ENCODE data around the gene CCDC149. TPM values are rescaled to one million over a fixed set of nuclear protein-coding genes. Genes with fewer than 3 reads are reported as not detected.

CCDC149 gene
- not detected for total RNA-seq

DNA sequence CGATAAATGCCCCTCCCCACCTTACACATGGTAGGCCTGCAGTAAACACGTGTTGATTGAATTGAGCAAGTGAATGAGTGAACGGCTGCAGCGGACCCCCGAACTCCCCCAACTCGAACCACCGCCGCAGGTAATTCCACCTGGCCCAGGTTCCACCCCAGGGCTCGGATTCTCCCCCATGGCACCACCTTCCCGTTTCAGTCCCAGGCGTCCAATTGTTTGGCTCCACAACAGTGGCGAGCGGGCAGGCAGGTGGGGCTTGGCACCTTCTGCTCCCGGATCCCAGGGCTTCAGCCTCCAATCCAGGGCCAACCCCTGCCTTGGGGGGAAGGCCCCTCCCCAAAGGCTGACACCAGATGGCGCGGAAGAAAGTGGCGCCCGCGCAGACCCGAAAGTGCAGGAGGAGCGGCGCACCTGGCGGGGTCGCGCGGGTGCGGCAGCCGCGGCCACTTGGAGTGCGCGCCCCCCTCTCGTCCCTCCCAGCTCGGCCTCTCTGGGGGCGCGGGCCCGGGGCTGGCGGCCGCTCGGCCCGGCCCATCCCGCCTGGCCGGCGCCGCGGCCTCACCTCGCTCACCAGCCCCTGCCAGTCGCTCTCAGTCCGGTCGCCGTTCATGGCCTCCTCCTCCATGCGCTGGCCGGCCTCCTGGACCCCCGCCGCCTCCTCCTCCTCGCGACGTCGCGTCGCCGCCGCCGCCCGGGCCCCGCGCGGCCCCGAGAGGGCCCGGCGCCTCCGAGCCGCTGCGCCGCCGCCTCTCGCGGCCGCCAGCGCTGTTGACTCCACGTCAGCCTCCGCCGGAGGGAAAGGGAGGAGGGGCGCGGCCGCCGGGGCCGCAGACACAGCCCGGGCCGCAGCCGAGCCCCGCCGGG, at the start of gene CCDC149:
Gene CCDC149 (minus strand): TSS at position 791 of the 867 bp plus-strand sequence. CDS start 178 bp downstream, at position 613.
- H3K4me3 Mint-ChIP-seq: peak within 1 kb of the TSS; percentile 18
- peak; percentile 51 for ATAC-seq
- CTCF ChIA-PET: no interaction called here

DNA sequence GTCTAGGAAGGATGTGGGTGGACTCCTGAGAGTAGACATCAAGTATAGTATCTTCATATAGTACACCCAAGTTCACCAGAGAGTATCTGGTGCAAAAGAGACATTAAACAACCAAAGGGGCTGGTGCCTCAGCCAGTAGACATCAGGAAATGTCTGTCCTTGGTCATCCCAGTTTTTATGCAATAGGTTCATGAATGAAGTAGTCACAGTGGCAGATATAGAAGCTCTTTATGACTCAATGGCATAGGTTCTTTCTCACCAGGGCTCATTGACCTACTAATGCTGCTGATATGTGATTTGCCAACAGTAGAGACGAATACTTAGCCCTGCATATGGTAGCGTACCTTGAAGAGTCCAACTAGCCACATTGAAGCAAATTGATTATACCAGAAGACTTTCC, 45.0 kb upstream of the CCDC149 start:
- Mint-ChIP-seq H3K4me1 (ENCODE audit: low read depth) (no peaks in the 10 kb centered on the region), H3K9me3 (ENCODE audit: insufficient read depth) (peaks cover 3% of the 10 kb centered on the region), H3K27ac (no peak overlapping the region), H3K36me3 (ENCODE audit: low read depth) (no peaks in the 10 kb centered on the region), H3K27me3 (ENCODE audit: low read depth) (no peaks in the 10 kb centered on the region), H3K4me3 (no peak overlapping the region)
- DNase-seq: no peak
- CTCF ChIA-PET: no interaction called here
- ATAC-seq: no peak
- POLR2A ChIA-PET: no interaction called here

More for the DNA sequence above, at the start of gene CCDC149:
- Mint-ChIP-seq H3K36me3 (ENCODE audit: low read depth) (peaks cover 2% of the 10 kb centered on the region), H3K27me3 (ENCODE audit: low read depth) (peaks cover 24% of the 10 kb centered on the region), H3K4me1 (ENCODE audit: low read depth) (no peaks in the 10 kb centered on the region), H3K9me3 (ENCODE audit: insufficient read depth) (peaks cover 9% of the 10 kb centered on the region), H3K27ac (no peak within 1 kb of the TSS)
- POLR2A ChIA-PET: no interaction called here
- DNase-seq: no peak

DNA sequence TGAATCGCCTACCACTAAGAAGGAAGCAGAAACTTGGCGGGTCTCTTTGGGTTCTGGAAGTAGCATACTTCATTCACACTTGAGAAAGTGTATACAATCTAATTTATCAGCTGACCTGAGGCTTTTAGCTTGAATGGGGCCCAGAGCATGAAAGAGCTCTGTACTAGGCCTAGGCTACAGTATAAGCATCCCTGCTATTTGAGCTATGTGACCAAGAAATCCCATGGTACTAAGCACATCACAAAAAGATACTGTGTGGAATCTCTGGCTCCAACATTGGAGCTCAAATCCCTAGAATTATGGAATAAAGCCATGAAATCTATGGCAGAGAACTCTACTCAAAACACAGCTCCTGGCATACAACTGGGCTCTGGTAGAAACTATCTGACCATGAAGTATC, 43.9 kb upstream of the CCDC149 start:
- Mint-ChIP-seq H3K4me1 (ENCODE audit: low read depth) (no peaks in the 10 kb centered on the region), H3K27ac (no peak overlapping the region), H3K36me3 (ENCODE audit: low read depth) (no peaks in the 10 kb centered on the region), H3K4me3 (no peak overlapping the region), H3K9me3 (ENCODE audit: insufficient read depth) (peaks cover 3% of the 10 kb centered on the region), H3K27me3 (ENCODE audit: low read depth) (no peaks in the 10 kb centered on the region)
- CTCF ChIA-PET: interaction anchor here (0.8 kb wide), 1 partner anchor 24 kb away, joined by 3 read pairs; no protein-coding TSS in a partner anchor
- DNase-seq (no peak), ATAC-seq (no peak)
- POLR2A ChIA-PET: no interaction called here

DNA sequence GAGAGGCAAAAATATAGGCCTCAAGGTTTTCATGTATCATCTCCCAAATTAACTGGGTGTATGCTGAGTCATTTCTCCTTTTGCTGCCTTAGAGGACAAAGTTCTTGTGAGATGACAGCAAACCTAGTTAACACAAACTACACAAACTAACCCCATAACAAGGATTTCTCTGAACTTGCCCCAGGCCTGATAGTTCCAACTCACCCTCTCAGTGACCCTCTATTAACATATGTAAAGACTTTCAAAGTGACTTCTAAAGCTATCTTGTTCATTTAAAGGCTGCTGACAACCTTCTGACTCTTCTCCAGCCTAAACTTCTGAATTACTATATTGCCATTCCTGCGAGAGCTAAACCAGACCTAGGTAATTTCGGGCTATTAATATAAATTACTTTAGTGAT, 43.2 kb upstream of the CCDC149 start:
- no peaks in the 10 kb centered on the region for H3K27me3 Mint-ChIP-seq (ENCODE audit: low read depth)
- ChIA-PET POLR2A (no interaction called here), CTCF (no interaction called here)
- ATAC-seq (no peak), DNase-seq (no peak)
- no peak overlapping the region for H3K27ac Mint-ChIP-seq
- no peaks in the 10 kb centered on the region for H3K4me1 Mint-ChIP-seq (ENCODE audit: low read depth)
- peaks cover 3% of the 10 kb centered on the region for H3K9me3 Mint-ChIP-seq (ENCODE audit: insufficient read depth)
- H3K36me3 Mint-ChIP-seq (ENCODE audit: low read depth): no peaks in the 10 kb centered on the region
- H3K4me3 Mint-ChIP-seq: no peak overlapping the region

DNA sequence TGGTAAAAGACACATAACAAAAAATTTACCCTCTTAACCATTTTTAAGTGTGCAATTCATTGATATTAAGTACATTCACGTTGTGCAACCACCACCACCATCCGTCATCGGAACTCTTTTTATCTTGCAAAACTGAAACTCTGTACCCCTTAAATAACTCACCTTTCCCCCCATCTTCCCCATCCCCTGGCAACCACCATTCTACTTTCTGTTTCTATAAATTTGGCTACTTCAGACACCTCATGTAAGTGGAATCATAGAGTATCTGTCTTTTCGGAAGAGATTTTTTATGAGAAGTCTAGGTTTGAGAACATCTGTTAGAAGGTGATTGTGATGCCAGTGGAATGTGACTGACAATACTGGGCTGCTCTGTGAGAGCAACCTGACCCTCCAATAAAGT, 39.8 kb upstream of the CCDC149 start:
- Mint-ChIP-seq H3K4me3 (no peak overlapping the region), H3K36me3 (ENCODE audit: low read depth) (no peaks in the 10 kb centered on the region), H3K27ac (no peak overlapping the region), H3K27me3 (ENCODE audit: low read depth) (no peaks in the 10 kb centered on the region), H3K4me1 (ENCODE audit: low read depth) (no peaks in the 10 kb centered on the region), H3K9me3 (ENCODE audit: insufficient read depth) (no peaks in the 10 kb centered on the region)
- DNase-seq (no peak), ATAC-seq (no peak)
- CTCF ChIA-PET: no interaction called here
- POLR2A ChIA-PET: no interaction called here

DNA sequence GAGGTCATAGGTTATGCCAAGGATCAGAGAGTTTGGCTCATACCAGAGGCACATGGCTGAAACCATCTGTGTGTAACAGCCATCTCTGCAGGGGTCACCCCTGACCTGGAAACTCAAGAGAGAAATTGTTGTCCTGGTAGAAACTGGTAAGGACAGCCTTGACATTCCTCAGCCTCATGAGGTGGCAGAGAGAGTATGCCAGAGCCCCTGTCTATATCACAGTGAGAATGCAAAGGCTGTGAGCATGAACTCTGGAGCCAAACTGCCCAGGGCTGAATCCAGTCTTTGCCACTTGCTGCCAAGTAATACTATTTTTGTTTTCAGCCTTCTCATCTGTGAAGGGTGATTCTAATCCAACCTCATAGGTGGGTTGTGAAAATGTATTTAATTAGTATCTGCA, 37.1 kb upstream of the CCDC149 start:
- DNase-seq (no peak), ATAC-seq (no peak)
- Mint-ChIP-seq H3K4me3 (no peak overlapping the region), H3K27me3 (ENCODE audit: low read depth) (no peaks in the 10 kb centered on the region), H3K4me1 (ENCODE audit: low read depth) (no peaks in the 10 kb centered on the region), H3K9me3 (ENCODE audit: insufficient read depth) (no peaks in the 10 kb centered on the region), H3K27ac (no peak overlapping the region), H3K36me3 (ENCODE audit: low read depth) (no peaks in the 10 kb centered on the region)
- CTCF ChIA-PET: no interaction called here
- POLR2A ChIA-PET: no interaction called here

DNA sequence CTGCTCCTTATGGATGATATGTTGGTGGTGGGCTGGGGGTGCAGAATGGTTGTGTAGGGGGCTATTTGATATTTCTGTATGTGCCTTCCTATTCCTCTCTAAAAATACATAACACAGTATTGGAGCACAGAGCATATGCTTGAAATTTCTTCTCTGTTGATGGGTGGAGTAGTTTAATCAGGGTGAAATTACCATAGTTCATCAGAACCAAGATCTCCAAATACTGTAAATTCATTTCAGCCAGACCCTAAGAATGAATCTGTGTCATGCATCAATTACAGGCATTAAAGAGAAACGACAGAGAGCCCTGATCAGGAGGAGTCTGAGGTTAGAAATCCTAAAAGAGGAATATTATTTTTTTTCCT, 25.1 kb upstream of the CCDC149 start:
- H3K9me3 Mint-ChIP-seq (ENCODE audit: insufficient read depth): peaks cover 8% of the 10 kb centered on the region
- ChIA-PET CTCF (no interaction called here), POLR2A (no interaction called here)
- ATAC-seq (no peak), DNase-seq (no peak)
- H3K4me3 Mint-ChIP-seq: no peak overlapping the region
- H3K36me3 Mint-ChIP-seq (ENCODE audit: low read depth): no peaks in the 10 kb centered on the region
- H3K27ac Mint-ChIP-seq: no peak overlapping the region
- H3K4me1 Mint-ChIP-seq (ENCODE audit: low read depth): no peaks in the 10 kb centered on the region
- no peaks in the 10 kb centered on the region for H3K27me3 Mint-ChIP-seq (ENCODE audit: low read depth)

DNA sequence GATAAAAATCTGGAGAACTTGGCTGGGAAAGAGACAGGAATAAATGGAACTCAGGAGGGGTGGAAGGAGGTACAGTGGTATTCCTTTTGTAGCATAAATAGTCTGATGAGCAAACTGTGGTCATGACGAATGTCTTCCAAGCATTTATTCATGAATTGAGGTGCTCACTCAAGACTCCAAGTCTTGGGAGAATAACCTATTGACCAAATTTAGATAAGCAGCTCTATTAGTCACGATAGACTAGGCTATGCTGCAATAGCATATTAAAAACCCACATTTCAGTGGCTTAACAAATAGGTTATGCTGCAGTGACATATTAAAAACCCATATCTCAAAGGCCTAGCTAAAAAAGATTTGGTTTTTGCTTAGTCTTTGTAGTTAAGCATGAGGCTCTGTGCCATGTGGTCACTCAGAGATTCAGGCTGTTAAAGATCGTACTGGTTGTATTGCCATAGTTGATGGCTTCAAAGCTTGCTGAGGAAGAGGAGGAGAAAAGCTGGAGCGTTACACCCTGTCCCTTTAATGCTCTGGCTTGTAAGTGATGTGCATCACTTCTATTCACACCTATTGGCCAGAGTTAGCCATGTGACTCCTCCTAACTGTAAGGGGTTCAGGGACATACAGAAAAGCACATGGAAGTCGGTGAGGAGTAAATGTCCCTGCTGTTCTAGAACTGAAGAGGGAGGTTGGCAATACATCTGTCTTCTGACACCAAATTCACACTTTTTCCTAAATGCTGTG, 24.5 kb upstream of the CCDC149 start:
- ChIA-PET POLR2A (no interaction called here), CTCF (no interaction called here)
- Mint-ChIP-seq H3K9me3 (ENCODE audit: insufficient read depth) (peaks cover 8% of the 10 kb centered on the region), H3K4me1 (ENCODE audit: low read depth) (no peaks in the 10 kb centered on the region), H3K4me3 (no peak overlapping the region), H3K27ac (no peak overlapping the region), H3K36me3 (ENCODE audit: low read depth) (no peaks in the 10 kb centered on the region), H3K27me3 (ENCODE audit: low read depth) (no peaks in the 10 kb centered on the region)
- ATAC-seq (no peak), DNase-seq (no peak)

DNA sequence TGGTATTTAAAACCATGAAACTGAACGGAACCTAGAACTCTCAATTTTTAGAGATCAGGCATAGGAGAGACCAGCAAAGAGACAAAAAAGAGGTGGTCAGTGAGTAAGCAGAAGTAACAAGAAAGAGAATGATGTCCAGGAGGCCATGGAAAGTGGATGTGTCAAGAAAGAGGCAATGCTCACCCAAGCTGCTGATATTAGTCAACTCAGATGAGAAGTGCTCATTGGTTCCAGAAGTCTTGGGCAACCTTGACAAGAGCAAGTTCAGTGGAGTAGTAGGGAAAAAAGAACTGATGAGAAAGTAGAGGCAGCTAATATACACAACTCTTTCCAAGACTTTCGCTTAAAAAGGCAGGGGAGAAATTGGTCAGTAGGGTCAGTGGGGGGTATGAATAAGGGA, 23.0 kb upstream of the CCDC149 start:
- no peaks in the 10 kb centered on the region for H3K36me3 Mint-ChIP-seq (ENCODE audit: low read depth)
- ChIA-PET CTCF (no interaction called here), POLR2A (no interaction called here)
- ATAC-seq (no peak), DNase-seq (no peak)
- H3K27me3 Mint-ChIP-seq (ENCODE audit: low read depth): no peaks in the 10 kb centered on the region
- H3K4me1 Mint-ChIP-seq (ENCODE audit: low read depth): no peaks in the 10 kb centered on the region
- no peak overlapping the region for H3K4me3 Mint-ChIP-seq
- H3K27ac Mint-ChIP-seq: no peak overlapping the region
- peaks cover 8% of the 10 kb centered on the region for H3K9me3 Mint-ChIP-seq (ENCODE audit: insufficient read depth)

DNA sequence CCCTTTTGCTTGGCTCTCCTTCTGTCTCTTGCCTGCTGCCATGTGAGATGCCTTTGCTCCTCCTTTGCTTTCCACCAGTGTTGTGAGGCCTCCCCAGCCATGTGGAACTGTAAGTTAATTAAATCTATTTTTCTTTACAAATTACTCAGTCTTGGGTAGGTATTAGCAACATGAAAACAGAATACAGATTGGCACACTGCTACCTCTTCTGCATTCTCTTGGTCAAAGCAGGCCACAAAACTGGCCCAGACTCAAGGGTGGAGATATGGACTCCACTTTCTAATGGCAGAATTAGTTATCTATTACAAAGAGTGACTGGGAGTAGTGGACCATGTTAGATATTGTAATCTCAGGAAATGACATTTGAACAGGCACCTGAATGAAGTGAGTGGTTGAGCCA, 21.5 kb upstream of the CCDC149 start:
- no peaks in the 10 kb centered on the region for H3K36me3 Mint-ChIP-seq (ENCODE audit: low read depth)
- DNase-seq (no peak), ATAC-seq (no peak)
- no peak overlapping the region for H3K4me3 Mint-ChIP-seq
- H3K9me3 Mint-ChIP-seq (ENCODE audit: insufficient read depth): peaks cover 8% of the 10 kb centered on the region
- H3K4me1 Mint-ChIP-seq (ENCODE audit: low read depth): no peaks in the 10 kb centered on the region
- POLR2A ChIA-PET: no interaction called here
- CTCF ChIA-PET: no interaction called here
- H3K27me3 Mint-ChIP-seq (ENCODE audit: low read depth): no peaks in the 10 kb centered on the region
- H3K27ac Mint-ChIP-seq: no peak overlapping the region

DNA sequence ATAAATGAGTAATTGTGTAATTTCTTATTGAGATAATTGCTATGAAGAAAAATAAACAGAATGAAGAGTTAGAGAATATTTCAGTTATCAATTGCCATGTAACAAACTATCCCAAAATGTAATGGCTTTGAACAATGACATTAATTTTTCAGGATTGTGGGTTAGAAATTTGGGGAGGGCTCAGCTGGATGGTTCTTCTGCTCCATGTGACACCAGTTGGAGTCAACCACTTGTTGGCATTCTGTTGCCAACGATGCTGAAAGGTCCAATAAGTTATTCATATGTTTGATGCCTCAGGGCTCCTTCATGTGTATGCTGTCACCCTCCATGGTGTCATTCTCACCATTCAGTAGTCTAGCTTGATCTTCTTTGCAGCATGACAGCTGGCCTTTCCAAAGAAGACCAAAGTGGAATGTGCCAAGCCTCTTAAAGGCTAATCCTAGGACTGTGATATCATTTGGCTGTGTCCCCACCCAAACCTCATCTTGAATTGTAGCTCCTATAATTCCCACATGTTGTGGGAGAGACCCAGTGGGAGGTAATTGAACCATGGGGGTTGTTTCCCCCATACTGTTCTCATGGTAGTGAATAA, 20.9 kb upstream of the CCDC149 start:
- Mint-ChIP-seq H3K36me3 (ENCODE audit: low read depth) (no peaks in the 10 kb centered on the region), H3K4me1 (ENCODE audit: low read depth) (no peaks in the 10 kb centered on the region), H3K27ac (no peak overlapping the region), H3K4me3 (no peak overlapping the region), H3K9me3 (ENCODE audit: insufficient read depth) (peaks cover 8% of the 10 kb centered on the region), H3K27me3 (ENCODE audit: low read depth) (no peaks in the 10 kb centered on the region)
- POLR2A ChIA-PET: no interaction called here
- DNase-seq (no peak), ATAC-seq (no peak)
- CTCF ChIA-PET: no interaction called here

DNA sequence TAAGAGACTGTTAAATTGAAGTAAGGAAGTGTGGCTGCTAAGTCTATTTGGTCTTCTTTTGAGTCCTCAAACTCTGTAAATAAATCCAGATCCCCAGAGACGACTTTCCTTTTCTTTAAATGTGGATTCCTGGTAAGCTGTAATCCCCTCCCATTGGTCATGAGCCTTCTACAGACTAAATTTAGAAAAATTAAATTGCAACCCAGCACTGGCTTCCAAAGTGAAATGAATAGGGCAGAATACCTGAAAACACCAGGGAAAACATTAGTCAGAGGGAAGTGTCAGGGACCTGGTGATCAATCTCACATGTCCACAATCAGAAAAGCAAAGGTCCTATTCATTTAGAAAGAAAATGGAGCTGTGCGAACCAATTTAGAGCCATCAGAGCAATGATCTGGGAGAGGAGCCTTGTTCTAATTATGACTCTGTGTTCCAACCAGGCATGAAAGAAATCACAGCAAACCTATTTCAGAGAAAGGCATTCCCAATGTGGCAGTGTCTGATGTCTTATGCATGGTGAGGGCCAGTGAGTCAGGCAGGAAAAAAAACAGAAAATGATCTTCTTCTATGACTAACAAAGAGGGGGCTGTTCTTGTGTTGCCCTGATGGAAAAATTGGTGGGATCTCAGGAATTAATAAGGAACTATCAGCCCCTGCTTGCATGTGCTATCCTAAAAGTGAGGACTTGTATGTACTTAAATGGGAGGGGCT, 19.8 kb upstream of the CCDC149 start:
- ChIA-PET POLR2A (no interaction called here), CTCF (no interaction called here)
- no peak overlapping the region for H3K27ac Mint-ChIP-seq
- no peaks in the 10 kb centered on the region for H3K27me3 Mint-ChIP-seq (ENCODE audit: low read depth)
- DNase-seq (no peak), ATAC-seq (no peak)
- H3K36me3 Mint-ChIP-seq (ENCODE audit: low read depth): no peaks in the 10 kb centered on the region
- H3K4me1 Mint-ChIP-seq (ENCODE audit: low read depth): no peaks in the 10 kb centered on the region
- peaks cover 4% of the 10 kb centered on the region for H3K9me3 Mint-ChIP-seq (ENCODE audit: insufficient read depth)
- no peak overlapping the region for H3K4me3 Mint-ChIP-seq
